ENCODE data around the gene CAV3. TPM values are rescaled to one million over a fixed set of nuclear protein-coding genes. Genes with fewer than 3 reads are reported as not detected.

The CAV3 gene
- total and polyA plus RNA-seq, 9 of the 15 experiments (the other 6 are each of a cell fraction or from before 2014, with no cell fraction given) = not detected

DNA sequence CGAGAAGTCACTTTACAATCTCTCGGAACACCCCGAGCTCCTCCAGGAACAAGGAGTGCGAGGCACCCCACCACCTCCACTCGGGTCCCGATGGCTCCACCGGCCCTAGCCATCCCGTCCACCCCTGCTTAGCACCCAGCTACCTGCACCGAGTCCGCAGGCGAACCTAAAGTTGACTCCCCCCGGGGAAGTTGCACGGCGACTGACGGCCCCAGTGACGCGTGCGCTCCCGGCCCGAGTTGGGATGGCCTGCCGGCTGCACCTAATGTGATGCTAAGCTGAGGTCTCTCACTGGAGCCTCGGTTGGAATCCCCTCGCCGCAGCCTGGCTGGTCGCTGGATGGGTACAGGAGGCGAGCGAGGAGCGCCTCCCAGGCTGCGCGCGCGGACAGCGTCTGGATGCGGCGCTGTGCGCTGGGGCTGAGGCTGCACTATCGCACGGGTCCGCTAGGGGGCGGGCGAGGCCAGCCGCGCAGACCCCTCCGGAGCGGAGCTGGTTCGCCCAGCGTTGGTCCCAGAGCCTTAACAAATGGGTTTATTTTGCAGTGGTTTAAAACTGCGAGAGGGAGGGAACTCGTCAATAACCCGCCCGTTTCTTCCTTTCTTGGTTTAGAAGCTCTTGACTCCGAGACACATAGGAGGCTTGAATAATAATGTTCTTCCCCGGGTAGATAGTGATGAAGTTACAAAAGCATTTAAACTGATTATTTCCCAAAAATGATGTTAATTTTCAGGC is 35.7 kb downstream of the CAV3 start, which contains the start of gene OXTR (continued):
- TF ChIP-seq, protein P1, sequence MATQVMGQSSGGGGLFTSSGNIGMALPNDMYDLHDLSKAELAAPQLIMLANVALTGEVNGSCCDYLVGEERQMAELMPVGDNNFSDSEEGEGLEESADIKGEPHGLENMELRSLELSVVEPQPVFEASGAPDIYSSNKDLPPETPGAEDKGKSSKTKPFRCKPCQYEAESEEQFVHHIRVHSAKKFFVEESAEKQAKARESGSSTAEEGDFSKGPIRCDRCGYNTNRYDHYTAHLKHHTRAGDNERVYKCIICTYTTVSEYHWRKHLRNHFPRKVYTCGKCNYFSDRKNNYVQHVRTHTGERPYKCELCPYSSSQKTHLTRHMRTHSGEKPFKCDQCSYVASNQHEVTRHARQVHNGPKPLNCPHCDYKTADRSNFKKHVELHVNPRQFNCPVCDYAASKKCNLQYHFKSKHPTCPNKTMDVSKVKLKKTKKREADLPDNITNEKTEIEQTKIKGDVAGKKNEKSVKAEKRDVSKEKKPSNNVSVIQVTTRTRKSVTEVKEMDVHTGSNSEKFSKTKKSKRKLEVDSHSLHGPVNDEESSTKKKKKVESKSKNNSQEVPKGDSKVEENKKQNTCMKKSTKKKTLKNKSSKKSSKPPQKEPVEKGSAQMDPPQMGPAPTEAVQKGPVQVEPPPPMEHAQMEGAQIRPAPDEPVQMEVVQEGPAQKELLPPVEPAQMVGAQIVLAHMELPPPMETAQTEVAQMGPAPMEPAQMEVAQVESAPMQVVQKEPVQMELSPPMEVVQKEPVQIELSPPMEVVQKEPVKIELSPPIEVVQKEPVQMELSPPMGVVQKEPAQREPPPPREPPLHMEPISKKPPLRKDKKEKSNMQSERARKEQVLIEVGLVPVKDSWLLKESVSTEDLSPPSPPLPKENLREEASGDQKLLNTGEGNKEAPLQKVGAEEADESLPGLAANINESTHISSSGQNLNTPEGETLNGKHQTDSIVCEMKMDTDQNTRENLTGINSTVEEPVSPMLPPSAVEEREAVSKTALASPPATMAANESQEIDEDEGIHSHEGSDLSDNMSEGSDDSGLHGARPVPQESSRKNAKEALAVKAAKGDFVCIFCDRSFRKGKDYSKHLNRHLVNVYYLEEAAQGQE (IDR thresholded peaks at IDR 0.05; ENCODE audit: borderline replicate concordance) = peak; percentile 73
- TF ChIP-seq, protein P1 (CRISPR knock-in tag; IDR thresholded peaks at IDR 0.05; ENCODE audit: low read depth) = no peak
- TF ChIP-seq ATF1 (CRISPR knock-in tag; IDR thresholded peaks at IDR 0.05) = no peak
- TF ChIP-seq ATF1 (tag; IDR thresholded peaks at IDR 0.05) = 0 out of 2 replicates have a peak, but pooled peaks have one; percentile 16
- no peak for TF ChIP-seq ZNF668 (CRISPR knock-in tag; IDR thresholded peaks at IDR 0.05)
- TF ChIP-seq MED1 (CRISPR knock-in tag; IDR thresholded peaks at IDR 0.05; ENCODE audit: borderline replicate concordance) = no peak
- TF ChIP-seq, protein P2, sequence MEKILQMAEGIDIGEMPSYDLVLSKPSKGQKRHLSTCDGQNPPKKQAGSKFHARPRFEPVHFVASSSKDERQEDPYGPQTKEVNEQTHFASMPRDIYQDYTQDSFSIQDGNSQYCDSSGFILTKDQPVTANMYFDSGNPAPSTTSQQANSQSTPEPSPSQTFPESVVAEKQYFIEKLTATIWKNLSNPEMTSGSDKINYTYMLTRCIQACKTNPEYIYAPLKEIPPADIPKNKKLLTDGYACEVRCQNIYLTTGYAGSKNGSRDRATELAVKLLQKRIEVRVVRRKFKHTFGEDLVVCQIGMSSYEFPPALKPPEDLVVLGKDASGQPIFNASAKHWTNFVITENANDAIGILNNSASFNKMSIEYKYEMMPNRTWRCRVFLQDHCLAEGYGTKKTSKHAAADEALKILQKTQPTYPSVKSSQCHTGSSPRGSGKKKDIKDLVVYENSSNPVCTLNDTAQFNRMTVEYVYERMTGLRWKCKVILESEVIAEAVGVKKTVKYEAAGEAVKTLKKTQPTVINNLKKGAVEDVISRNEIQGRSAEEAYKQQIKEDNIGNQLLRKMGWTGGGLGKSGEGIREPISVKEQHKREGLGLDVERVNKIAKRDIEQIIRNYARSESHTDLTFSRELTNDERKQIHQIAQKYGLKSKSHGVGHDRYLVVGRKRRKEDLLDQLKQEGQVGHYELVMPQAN (IDR thresholded peaks at IDR 0.05; ENCODE audit: borderline replicate concordance) = no peak
- no peak for TF ChIP-seq ZNF134 (CRISPR knock-in tag; conservative IDR thresholded peaks at IDR 0.05)
- TF ChIP-seq, protein P3, sequence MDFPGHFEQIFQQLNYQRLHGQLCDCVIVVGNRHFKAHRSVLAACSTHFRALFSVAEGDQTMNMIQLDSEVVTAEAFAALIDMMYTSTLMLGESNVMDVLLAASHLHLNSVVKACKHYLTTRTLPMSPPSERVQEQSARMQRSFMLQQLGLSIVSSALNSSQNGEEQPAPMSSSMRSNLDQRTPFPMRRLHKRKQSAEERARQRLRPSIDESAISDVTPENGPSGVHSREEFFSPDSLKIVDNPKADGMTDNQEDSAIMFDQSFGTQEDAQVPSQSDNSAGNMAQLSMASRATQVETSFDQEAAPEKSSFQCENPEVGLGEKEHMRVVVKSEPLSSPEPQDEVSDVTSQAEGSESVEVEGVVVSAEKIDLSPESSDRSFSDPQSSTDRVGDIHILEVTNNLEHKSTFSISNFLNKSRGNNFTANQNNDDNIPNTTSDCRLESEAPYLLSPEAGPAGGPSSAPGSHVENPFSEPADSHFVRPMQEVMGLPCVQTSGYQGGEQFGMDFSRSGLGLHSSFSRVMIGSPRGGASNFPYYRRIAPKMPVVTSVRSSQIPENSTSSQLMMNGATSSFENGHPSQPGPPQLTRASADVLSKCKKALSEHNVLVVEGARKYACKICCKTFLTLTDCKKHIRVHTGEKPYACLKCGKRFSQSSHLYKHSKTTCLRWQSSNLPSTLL (IDR thresholded peaks at IDR 0.05) = no peak
- no peak for TF ChIP-seq EHMT2 (IDR thresholded peaks at IDR 0.05)
- TF ChIP-seq SP1 (CRISPR knock-in tag; IDR thresholded peaks at IDR 0.05) = no peak
- peak; percentile 52; the same call in 1 of the 2 replicates for TF ChIP-seq JUND (IDR thresholded peaks at IDR 0.05; ENCODE audit: borderline replicate concordance, low read depth, low read length)
- TF ChIP-seq JUND (tag; IDR thresholded peaks at IDR 0.05; ENCODE audit: borderline replicate concordance, low read depth, low read length) = no peak
- no peak for TF ChIP-seq MBD2 (IDR thresholded peaks at IDR 0.05; ENCODE audit: borderline replicate concordance, low read depth)
- no peak for TF ChIP-seq ZBED1 (IDR thresholded peaks at IDR 0.05)
- peak; percentile 35 to 40; a peak in 1 of 4 replicates for TF ChIP-seq MAZ (CRISPR knock-in tag; conservative IDR thresholded peaks at IDR 0.05 in 1 of 2, IDR thresholded peaks at IDR 0.05 in 1 of 2)
- TF ChIP-seq RB1 (IDR thresholded peaks at IDR 0.05; ENCODE audit: low read depth) = peak; percentile 92
- 0 out of 2 replicates have a peak, but pooled peaks have one; percentile 29 for TF ChIP-seq POLR2G (IDR thresholded peaks at IDR 0.05; ENCODE audit: low read depth, low read length)
